Thoracic aorta (tissue), 2 donors: ENCODE results near the gene HOXB8. TPM values are rescaled to one million over a fixed set of nuclear protein-coding genes. Genes with fewer than 3 reads are reported as not detected.

Experiments
- ATAC-seq: fragments of 150-250 bp; one replicate; pipeline ENCODE4 v1.8.0; 2017; ENCODE audit warnings: low read depth; ENCODE audit not compliant: insufficient number of reproducible peaks, low FRiP score
- DNase-seq: peaks from one replicate; pipeline ENCODE4 v3.0.0-alpha.2; 2020; ENCODE audit warnings: low spot score
- H3K27ac ChIP-seq, 2 donors: fragments of 200-600 bp; sonication (generic); 1 replicate in 1 of 2; 2 replicates in 1 of 2; pipeline ENCODE4 v1.5.1; 2016; ENCODE audit warnings: mild to moderate bottlenecking in 2 of 2, moderate library complexity in 2 of 2
- H3K27me3 ChIP-seq: fragments of 200-600 bp; sonication (generic); replicated peaks from 2 replicates; pipeline ENCODE4 v1.6.0; 2016; ENCODE audit warnings: mild to moderate bottlenecking; ENCODE audit not compliant: insufficient read depth
- H3K36me3 ChIP-seq: fragments of 200-600 bp; sonication (generic); one replicate; pipeline ENCODE4 v1.5.1; 2016
- H3K4me1 ChIP-seq, 2 donors: fragments of 200-600 bp; sonication (generic); 1 replicate in 1 of 2; 2 replicates in 1 of 2; pipeline versions ENCODE4 v1.5.1 to v1.6.0; 2016; ENCODE audit warnings: low read depth in 2 of 2, mild to moderate bottlenecking in 1 of 2; ENCODE audit not compliant: control insufficient read depth in 1 of 2
- H3K4me3 ChIP-seq: fragments of 200-600 bp; sonication (generic); 2 replicates; pipeline ENCODE4 v1.5.1; 2016; ENCODE audit warnings: mild to moderate bottlenecking
- H3K9me3 ChIP-seq: fragments of 200-600 bp; sonication (generic); 2 replicates; pipeline ENCODE4 v1.5.1; 2016
- total RNA-seq, 2 donors: library from RNA; depleted of rRNA; stranded (reverse); fragments of >200 nt; gene quantifications; one replicate each; pipeline versions ENCODE4 v1.1.0 to v1.2.3, GENCODE V29; 2016
- TF ChIP-seq, protein P1 (sequence below): fragments of 200-600 bp; sonication (generic); IDR thresholded peaks from one replicate; pipeline ENCODE4 v1.5.1; 2019; ENCODE audit warnings: antibody characterized with exemption

The HOXB8 gene
- total RNA-seq, 2 donors from 2014 or later = 1.4 TPM; not detected in 1

DNA sequence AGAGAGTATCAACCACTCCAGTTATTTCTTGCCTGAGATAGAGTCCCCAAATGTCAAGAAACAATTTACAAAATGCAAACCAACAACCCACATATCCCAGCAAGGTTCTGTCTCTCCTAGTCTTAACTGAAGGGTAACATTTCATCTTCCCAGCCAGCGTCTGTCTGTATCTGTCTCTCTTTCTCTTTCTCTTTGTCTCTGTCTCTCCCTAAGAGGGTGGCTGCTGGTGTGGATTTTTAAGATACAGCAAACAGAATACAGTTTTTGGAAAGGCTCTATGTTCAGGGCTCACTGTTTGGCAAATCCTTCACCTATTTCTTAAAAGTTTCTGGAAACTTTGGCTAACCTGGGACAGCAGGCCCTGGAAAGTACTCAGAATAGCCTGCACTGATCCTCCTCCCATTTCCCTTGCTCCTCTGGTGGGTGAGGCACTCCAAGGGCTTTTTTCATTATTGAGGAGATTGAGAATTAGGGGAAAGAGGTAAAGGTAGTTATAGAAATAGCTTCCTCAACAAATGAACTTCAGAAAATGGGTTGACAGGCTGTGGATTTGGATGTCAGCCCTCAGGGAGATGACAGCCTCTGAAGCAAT lies 43.2 kb downstream of the HOXB8 start:
- Histone ChIP-seq H3K9me3 (no peaks in the 10 kb centered on the region), H3K4me3 (peak overlapping the region; percentile 64), H3K36me3 (no peaks in the 10 kb centered on the region), H3K27me3 (no peaks in the 10 kb centered on the region), H3K4me1 (peaks cover 47 to 93% of the 10 kb centered on the region in 2 donors), H3K27ac (peak overlapping the region; percentile 84 to 97)
- DNase-seq (no peak), ATAC-seq (no peak)
- TF ChIP-seq, protein P1, sequence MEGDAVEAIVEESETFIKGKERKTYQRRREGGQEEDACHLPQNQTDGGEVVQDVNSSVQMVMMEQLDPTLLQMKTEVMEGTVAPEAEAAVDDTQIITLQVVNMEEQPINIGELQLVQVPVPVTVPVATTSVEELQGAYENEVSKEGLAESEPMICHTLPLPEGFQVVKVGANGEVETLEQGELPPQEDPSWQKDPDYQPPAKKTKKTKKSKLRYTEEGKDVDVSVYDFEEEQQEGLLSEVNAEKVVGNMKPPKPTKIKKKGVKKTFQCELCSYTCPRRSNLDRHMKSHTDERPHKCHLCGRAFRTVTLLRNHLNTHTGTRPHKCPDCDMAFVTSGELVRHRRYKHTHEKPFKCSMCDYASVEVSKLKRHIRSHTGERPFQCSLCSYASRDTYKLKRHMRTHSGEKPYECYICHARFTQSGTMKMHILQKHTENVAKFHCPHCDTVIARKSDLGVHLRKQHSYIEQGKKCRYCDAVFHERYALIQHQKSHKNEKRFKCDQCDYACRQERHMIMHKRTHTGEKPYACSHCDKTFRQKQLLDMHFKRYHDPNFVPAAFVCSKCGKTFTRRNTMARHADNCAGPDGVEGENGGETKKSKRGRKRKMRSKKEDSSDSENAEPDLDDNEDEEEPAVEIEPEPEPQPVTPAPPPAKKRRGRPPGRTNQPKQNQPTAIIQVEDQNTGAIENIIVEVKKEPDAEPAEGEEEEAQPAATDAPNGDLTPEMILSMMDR = no peak

GRCh38 chr17:48571024-48571818 lies 43.9 kb downstream of the HOXB8 start:
- DNase-seq (no peak), ATAC-seq (no peak)
- peak overlapping the region; percentile 64 for H3K4me3 ChIP-seq
- TF ChIP-seq, protein P1 = no peak
- no peaks in the 10 kb centered on the region for H3K36me3 ChIP-seq
- peak overlapping the region; percentile 84 to 97 for H3K27ac ChIP-seq
- H3K4me1 ChIP-seq = peaks cover 44 to 96% of the 10 kb centered on the region in 2 donors
- H3K9me3 ChIP-seq = no peaks in the 10 kb centered on the region
- H3K27me3 ChIP-seq = no peaks in the 10 kb centered on the region

GRCh38 chr17:48570325-48571023 lies 44.6 kb downstream of the HOXB8 start:
- Histone ChIP-seq H3K9me3 (no peaks in the 10 kb centered on the region), H3K27ac (peak overlapping the region; percentile 84 to 97), H3K4me1 (peaks cover 40 to 97% of the 10 kb centered on the region in 2 donors), H3K27me3 (no peaks in the 10 kb centered on the region), H3K4me3 (peak overlapping the region; percentile 64), H3K36me3 (no peaks in the 10 kb centered on the region)
- TF ChIP-seq, protein P1 = no peak
- ATAC-seq = no peak
- DNase-seq = no peak

GRCh38 chr17:48569674-48570324 lies 45.3 kb downstream of the HOXB8 start:
- Histone ChIP-seq H3K36me3 (no peaks in the 10 kb centered on the region), H3K4me1 (peaks cover 37 to 98% of the 10 kb centered on the region in 2 donors), H3K9me3 (no peaks in the 10 kb centered on the region), H3K27ac (peak overlapping the region; percentile 84 to 97), H3K27me3 (no peaks in the 10 kb centered on the region), H3K4me3 (peak overlapping the region; percentile 64)
- TF ChIP-seq, protein P1 = no peak
- DNase-seq (no peak), ATAC-seq (no peak)
